Kidney (tissue), 14 donors: ENCODE measurements around the gene NRG2. TPM values are rescaled to one million over a fixed set of nuclear protein-coding genes. Genes with fewer than 3 reads are reported as not detected.
A peak's percentile ranks its signal among the peaks of the same experiment; 100 is the strongest.

Experiments
- DNase-seq, 5 donors: peaks; one replicate each; pipeline ENCODE4 v3.0.0-alpha.2; 2013 to 2020
- FAIRE-seq: peaks from 2 replicates; lab custom pipeline; 2012; peaks lifted over from hg19 to GRCh38; lab: Jason Lieb, UNC
- H3K27ac ChIP-seq, 2 donors: one replicate each; pipeline ENCODE4 v1.7.0; 2013; ENCODE audit warnings: low read depth in 2 of 2, low read length in 2 of 2, inconsistent platforms in 1 of 2
- H3K27me3 ChIP-seq: one replicate; pipeline ENCODE4 v1.7.1; 2013; ENCODE audit warnings: low read length, inconsistent platforms; ENCODE audit not compliant: control insufficient read depth, insufficient read depth
- H3K36me3 ChIP-seq, 3 donors: one replicate each; pipeline versions ENCODE4 v1.7.0 to v1.7.1; 2013; ENCODE audit warnings: low read length in 3 of 3, control low read depth in 1 of 3, inconsistent platforms in 1 of 3; ENCODE audit not compliant: insufficient read depth in 3 of 3, control insufficient read depth in 2 of 3
- H3K4me1 ChIP-seq, 3 donors: one replicate each; pipeline versions ENCODE4 v1.7.0 to v1.7.1; 2013; ENCODE audit warnings: low read length in 3 of 3, inconsistent platforms in 1 of 3, low read depth in 1 of 3; ENCODE audit not compliant: control insufficient read depth in 2 of 3, insufficient read depth in 2 of 3
- H3K4me3 ChIP-seq, 3 donors: one replicate each; pipeline versions ENCODE4 v1.7.0 to v1.8.1; 2013; ENCODE audit warnings: low read length in 3 of 3, control low read depth in 1 of 3, inconsistent platforms in 1 of 3
- H3K9ac ChIP-seq, 3 donors: one replicate each; pipeline versions ENCODE4 v1.7.0 to v1.7.1; 2013; ENCODE audit warnings: low read length in 3 of 3, control low read depth in 1 of 3, inconsistent platforms in 1 of 3
- H3K9me3 ChIP-seq, 3 donors: one replicate each; pipeline versions ENCODE4 v1.7.0 to v1.7.1; 2013; ENCODE audit warnings: low read length in 3 of 3, control low read depth in 1 of 3, inconsistent platforms in 1 of 3; ENCODE audit not compliant: control insufficient read depth in 2 of 3, insufficient read depth in 1 of 3
- intact Hi-C: fragments of 100-400 bp; cut with DNase I; formaldehyde crosslinking; loops from one replicate; pipeline ENCODE4 v1.11.1; 2022
- polyA plus RNA-seq: library from polyadenylated mRNA; stranded (reverse); fragments of 350-450 nt; fragmentation: Illumina TruSeq; extraction: RNeasy Lipid Tissue Mini Kit (QIAGEN cat#74804); gene quantifications from one replicate; pipeline ENCODE4 v1.2.3, GENCODE V29; 2014; ENCODE audit warnings: low read depth, low replicate concordance; ENCODE audit not compliant: insufficient read depth
- total RNA-seq: library from RNA; stranded (reverse); fragmentation: NEBNext Ultra II Directional; extraction: Animal tissue kit (Norgen Biotek cat#: 25700); gene quantifications from one replicate; pipeline ENCODE4 v1.2.1, GENCODE V29; 2021
- TF ChIP-seq, protein P1 (sequence below): IDR thresholded peaks from 3 replicates; pipeline ENCODE4 v1.5.1; 2012; ENCODE audit warnings: mild to moderate bottlenecking, moderate library complexity, borderline replicate concordance; ENCODE audit not compliant: insufficient read depth; ENCODE audit errors: extremely low read depth
- donor health status: control.
- donor health status: control.
- donor health status: control.
- donor health status: control.
- donor health status: control.
- donor health status: DM: yes; HTN: yes; CAD: no.
- donor health status: Normal renal cell carcinoma (clear cell type).

NRG2 gene
- total and polyA plus RNA-seq, 2 donors from 2014 or later: 1.9 to 4.6 TPM

GRCh38 chr5:140039561-140039960, 3.5 kb downstream of the NRG2 start:
- H3K9ac ChIP-seq: no peak overlapping the region
- intact Hi-C loops: no loop called here
- H3K36me3 ChIP-seq: no peaks in the 10 kb centered on the region
- FAIRE-seq (no peak), DNase-seq (no peak)
- peaks cover 0 to 19% (median 11%) of the 10 kb centered on the region in 3 donors for H3K4me1 ChIP-seq
- TF ChIP-seq, protein P1, sequence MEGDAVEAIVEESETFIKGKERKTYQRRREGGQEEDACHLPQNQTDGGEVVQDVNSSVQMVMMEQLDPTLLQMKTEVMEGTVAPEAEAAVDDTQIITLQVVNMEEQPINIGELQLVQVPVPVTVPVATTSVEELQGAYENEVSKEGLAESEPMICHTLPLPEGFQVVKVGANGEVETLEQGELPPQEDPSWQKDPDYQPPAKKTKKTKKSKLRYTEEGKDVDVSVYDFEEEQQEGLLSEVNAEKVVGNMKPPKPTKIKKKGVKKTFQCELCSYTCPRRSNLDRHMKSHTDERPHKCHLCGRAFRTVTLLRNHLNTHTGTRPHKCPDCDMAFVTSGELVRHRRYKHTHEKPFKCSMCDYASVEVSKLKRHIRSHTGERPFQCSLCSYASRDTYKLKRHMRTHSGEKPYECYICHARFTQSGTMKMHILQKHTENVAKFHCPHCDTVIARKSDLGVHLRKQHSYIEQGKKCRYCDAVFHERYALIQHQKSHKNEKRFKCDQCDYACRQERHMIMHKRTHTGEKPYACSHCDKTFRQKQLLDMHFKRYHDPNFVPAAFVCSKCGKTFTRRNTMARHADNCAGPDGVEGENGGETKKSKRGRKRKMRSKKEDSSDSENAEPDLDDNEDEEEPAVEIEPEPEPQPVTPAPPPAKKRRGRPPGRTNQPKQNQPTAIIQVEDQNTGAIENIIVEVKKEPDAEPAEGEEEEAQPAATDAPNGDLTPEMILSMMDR: no peak
- no peak overlapping the region for H3K27ac ChIP-seq
- H3K9me3 ChIP-seq: no peaks in the 10 kb centered on the region
- H3K4me3 ChIP-seq: no peak overlapping the region
- peaks cover 10% of the 10 kb centered on the region for H3K27me3 ChIP-seq

DNA sequence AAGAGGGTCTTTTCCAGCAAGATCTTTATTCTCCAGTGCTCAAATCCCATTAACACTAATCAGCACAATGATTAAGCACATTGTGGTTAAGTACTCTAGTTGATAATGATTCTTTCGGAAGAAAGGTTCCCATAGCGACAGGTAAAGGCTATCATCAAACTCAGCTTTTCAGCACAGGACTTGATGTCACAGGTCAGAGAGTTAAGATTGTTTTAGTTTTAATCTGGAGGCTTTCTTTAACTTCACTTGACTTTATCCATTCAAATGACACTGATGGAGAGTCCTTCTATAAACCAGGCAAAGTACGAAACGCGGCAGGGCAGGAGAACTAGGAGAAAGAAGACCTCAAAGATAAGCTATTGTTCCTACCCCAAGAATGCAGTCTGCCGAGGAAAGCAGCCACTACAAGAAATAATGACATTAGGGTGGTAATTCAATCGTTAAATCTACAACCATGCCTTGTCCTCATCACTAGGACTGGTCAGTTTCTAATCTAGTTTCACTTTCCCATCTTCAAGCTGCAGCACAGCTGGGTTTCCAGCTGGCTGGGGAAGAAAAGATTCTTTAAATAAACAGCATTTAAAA, 4.6 kb downstream of the NRG2 start:
- intact Hi-C loops: no loop called here
- peaks cover 0 to 19% (median 8%) of the 10 kb centered on the region in 3 donors for H3K4me1 ChIP-seq
- peaks cover 10% of the 10 kb centered on the region for H3K27me3 ChIP-seq
- FAIRE-seq (peak; percentile 59), DNase-seq (peak in 1 of 5 donors; percentile 53)
- no peaks in the 10 kb centered on the region for H3K36me3 ChIP-seq
- H3K4me3 ChIP-seq: peak overlapping the region; percentile 68 to 85 (median 71)
- peak overlapping the region in 2 of 3 donors; percentile 40 to 59 for H3K9ac ChIP-seq
- TF ChIP-seq, protein P1: no peak
- H3K27ac ChIP-seq: no peak overlapping the region
- H3K9me3 ChIP-seq: no peaks in the 10 kb centered on the region

- H3K4me3 ChIP-seq: no peak overlapping the region
- peaks cover 10% of the 10 kb centered on the region for H3K27me3 ChIP-seq
- intact Hi-C loops: no loop called here
- H3K27ac ChIP-seq: no peak overlapping the region
- TF ChIP-seq, protein P1: no peak
- no peak overlapping the region for H3K9ac ChIP-seq
- H3K9me3 ChIP-seq: no peaks in the 10 kb centered on the region
- DNase-seq (no peak), FAIRE-seq (no peak)
- peaks cover 0 to 19% (median 5%) of the 10 kb centered on the region in 3 donors for H3K4me1 ChIP-seq
- no peaks in the 10 kb centered on the region for H3K36me3 ChIP-seq
Observed at GRCh38 chr5:140037012-140037411, 6.1 kb downstream of the NRG2 start.
